OCI-LY7 (cell line): Measurements from ENCODE around the gene TANC1.

Experiments
- CTCF ChIP-seq: fragments of 200-600 bp; sonication (generic); conservative IDR thresholded peaks from 2 replicates; pipeline ENCODE4 v1.5.1; 2014; ENCODE audit warnings: mild to moderate bottlenecking, antibody characterized with exemption, low read length, moderate library complexity, mixed read lengths
- EZH2phosphoT487 ChIP-seq: fragments of 200-600 bp; sonication (generic); IDR thresholded peaks from 2 replicates; pipeline ENCODE4 v1.6.1; 2018; ENCODE audit warnings: low read depth, borderline replicate concordance, mild to moderate bottlenecking, mixed run types, antibody characterized with exemption, low read length, moderate library complexity, mixed read lengths

- TF ChIP-seq CTCF: no peak
- no peak for TF ChIP-seq EZH2phosphoT487
Observed at GRCh38 chr2:159267921-159268320, 299.5 kb downstream of the TANC1 start.
